K562 treated with DMSO at 1 percent for 12 hours (cell line): ENCODE measurements around the gene ZEB1. TPM values are rescaled to one million over a fixed set of nuclear protein-coding genes. Genes with fewer than 3 reads are reported as not detected.

Experiments
- total RNA-seq: library from RNA; unstranded; fragments of 300-600 nt; gene quantifications from 2 replicates; pipeline ENCODE4 v1.2.3, GENCODE V29; 2022; ENCODE audit not compliant: insufficient read depth

ZEB1 gene
- 0.66 and 2.8 TPM in 2 replicates for total RNA-seq

GRCh38 chr10:31318854-31319601, at the start of gene ZEB1:
Gene ZEB1 (plus strand): TSS chr10:31319216. CDS start chr10:31319235, 19 bp downstream.

